DLD1 (cell line): ENCODE data around the gene SLC14A1.
"Not testable (repeated sequence)": the region's sequence is repeated elsewhere in the genome, so short reads cannot be mapped to it uniquely, and the experiment has no call there.

Experiments
- in situ Hi-C: cut with HindIII; loops from 2 replicates; pipeline ENCODE4 v1.10.0; 2017; ENCODE audit warnings: low sequenced_read_pairs

Gene SLC14A1

GRCh38 chr18:45757005-45757404 is 33.0 kb downstream of the SLC14A1 start:
- in situ Hi-C loops, result no loop called here

GRCh38 chr18:45757644-45758043 is 33.7 kb downstream of the SLC14A1 start:
- in situ Hi-C loops, result not testable (repeated sequence)

- in situ Hi-C loops, result no loop called here
These were observed 36.6 kb downstream of the SLC14A1 start for GRCh38 chr18:45760462-45761036.

GRCh38 chr18:45761512-45762114 is 37.6 kb downstream of the SLC14A1 start:
- in situ Hi-C loops, result no loop called here

- in situ Hi-C loops, result no loop called here
These were observed 40.2 kb downstream of the SLC14A1 start for GRCh38 chr18:45764000-45764686.

GRCh38 chr18:45765796-45766195 is 41.8 kb downstream of the SLC14A1 start:
- in situ Hi-C loops, result no loop called here

- in situ Hi-C loops, result no loop called here
These were observed 47.9 kb downstream of the SLC14A1 start for GRCh38 chr18:45771587-45772480.

GRCh38 chr18:45774065-45774521 is 50.1 kb downstream of the SLC14A1 start:
- in situ Hi-C loops, result no loop called here

GRCh38 chr18:45775241-45775676 is 51.3 kb downstream of the SLC14A1 start:
- in situ Hi-C loops, result no loop called here

GRCh38 chr18:45775743-45776142 is 51.8 kb downstream of the SLC14A1 start:
- in situ Hi-C loops, result no loop called here

- in situ Hi-C loops, result no loop called here
These were observed 53.4 kb downstream of the SLC14A1 start for GRCh38 chr18:45777393-45777792.

GRCh38 chr18:45780568-45780967 is 56.6 kb downstream of the SLC14A1 start:
- in situ Hi-C loops, result no loop called here

GRCh38 chr18:45782662-45783061 is 58.7 kb downstream of the SLC14A1 start:
- in situ Hi-C loops, result no loop called here

GRCh38 chr18:45783097-45784075 is 59.4 kb downstream of the SLC14A1 start:
- in situ Hi-C loops, result no loop called here

GRCh38 chr18:45785134-45785533 is 61.2 kb downstream of the SLC14A1 start:
- in situ Hi-C loops, result no loop called here

- in situ Hi-C loops, result no loop called here
These were observed 63.0 kb downstream of the SLC14A1 start for GRCh38 chr18:45786941-45787340.

- in situ Hi-C loops, result no loop called here
These were observed 63.4 kb downstream of the SLC14A1 start for GRCh38 chr18:45787346-45787745.

- in situ Hi-C loops, result no loop called here
These were observed 64.9 kb downstream of the SLC14A1 start for GRCh38 chr18:45788861-45789260.

GRCh38 chr18:45792506-45793263 is 68.7 kb downstream of the SLC14A1 start:
- in situ Hi-C loops, result no loop called here
